Measurements from ENCODE around the gene ATP6AP1.
"Not testable (repeated sequence)": the region's sequence is repeated elsewhere in the genome, so short reads cannot be mapped to it uniquely, and the experiment has no call there.

Gene ATP6AP1, protein sequence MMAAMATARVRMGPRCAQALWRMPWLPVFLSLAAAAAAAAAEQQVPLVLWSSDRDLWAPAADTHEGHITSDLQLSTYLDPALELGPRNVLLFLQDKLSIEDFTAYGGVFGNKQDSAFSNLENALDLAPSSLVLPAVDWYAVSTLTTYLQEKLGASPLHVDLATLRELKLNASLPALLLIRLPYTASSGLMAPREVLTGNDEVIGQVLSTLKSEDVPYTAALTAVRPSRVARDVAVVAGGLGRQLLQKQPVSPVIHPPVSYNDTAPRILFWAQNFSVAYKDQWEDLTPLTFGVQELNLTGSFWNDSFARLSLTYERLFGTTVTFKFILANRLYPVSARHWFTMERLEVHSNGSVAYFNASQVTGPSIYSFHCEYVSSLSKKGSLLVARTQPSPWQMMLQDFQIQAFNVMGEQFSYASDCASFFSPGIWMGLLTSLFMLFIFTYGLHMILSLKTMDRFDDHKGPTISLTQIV

DNA sequence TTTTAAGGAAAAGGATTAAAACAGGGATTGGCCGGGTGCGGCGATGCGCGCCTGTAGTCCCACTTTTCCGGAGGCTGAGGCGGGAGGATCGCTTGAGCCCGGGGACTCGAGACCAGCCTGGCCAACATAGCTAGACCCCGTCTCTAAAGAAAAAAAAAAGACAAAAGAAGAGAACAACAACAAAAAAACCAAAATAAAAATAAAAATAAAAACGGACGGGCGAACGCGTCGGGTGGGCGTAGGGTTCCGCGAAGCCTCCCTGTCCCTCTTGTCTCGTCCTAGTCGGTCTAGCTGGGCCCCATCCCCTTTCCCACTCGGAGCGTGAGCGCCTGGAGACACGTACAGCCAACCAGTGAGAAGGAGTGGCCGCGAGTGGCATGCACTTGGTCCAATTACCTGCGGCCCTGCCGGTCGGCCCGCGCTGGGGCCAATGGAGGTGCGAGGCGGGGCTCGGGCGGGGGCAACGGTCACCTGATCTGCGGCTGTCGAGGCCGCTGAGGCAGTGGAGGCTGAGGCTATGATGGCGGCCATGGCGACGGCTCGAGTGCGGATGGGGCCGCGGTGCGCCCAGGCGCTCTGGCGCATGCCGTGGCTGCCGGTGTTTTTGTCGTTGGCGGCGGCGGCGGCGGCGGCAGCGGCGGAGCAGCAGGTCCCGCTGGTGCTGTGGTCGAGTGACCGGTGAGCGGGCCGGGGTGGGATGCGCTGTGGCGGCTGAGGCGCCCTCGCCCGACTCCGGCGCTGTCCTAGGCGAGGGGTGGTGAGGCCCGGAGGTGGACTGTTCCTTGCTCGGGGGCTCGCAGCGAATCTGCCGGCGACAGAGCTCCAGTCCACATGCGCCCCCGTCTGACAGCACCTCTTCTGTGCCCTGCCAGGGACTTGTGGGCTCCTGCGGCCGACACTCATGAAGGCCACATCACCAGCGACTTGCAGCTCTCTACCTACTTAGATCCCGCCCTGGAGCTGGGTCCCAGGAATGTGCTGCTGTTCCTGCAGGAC, at the start of gene ATP6AP1:
Gene ATP6AP1, plus strand, starts transcription at position 502 of the 996 bp plus-strand sequence. Its CDS starts 16 bp downstream, at position 518.
- peak; percentile 94 for DNase-seq (ENCODE audit: low spot score)

DNA sequence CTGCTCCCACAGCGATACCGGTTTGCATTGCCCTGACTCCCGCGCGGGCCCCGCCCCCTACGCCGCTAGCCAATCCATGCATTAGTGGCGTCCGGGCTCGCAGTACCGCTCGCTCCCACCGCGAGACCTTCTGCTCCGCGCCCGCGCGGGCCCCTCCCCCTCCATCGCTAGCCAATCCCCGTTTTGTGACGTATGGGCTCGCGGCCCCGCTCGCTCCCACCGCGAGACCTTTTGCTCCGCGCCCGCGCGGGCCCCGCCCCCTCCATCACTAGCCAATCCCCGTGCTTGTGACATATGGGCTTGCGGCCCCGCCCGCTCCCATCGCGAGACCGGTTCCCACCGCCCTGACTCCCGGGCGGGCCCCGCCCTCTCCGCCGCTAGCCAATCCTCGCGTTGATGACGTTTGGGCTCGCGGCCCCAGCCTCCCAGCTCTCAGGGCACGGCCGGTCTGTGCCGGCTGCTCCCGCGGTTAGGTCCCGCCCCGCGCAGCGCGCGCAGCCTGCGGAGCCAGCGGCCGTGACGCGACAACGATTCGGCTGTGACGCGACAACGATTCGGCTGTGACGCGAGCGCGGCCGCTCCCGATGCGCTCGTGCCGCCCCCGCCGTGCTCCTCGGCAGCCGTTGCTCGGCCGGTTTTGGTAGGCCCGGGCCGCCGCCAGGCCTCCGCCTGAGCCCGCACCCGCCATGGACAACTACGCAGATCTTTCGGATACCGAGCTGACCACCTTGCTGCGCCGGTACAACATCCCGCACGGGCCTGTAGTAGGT, 49.5 kb upstream of the ATP6AP1 start, which contains the start of gene EMD:
Gene EMD, plus strand, starts transcription at position 497 of the 770 bp plus-strand sequence. Its CDS starts 190 bp downstream, at position 687.
- DNase-seq (ENCODE audit: low spot score): peak; percentile 97

DNA sequence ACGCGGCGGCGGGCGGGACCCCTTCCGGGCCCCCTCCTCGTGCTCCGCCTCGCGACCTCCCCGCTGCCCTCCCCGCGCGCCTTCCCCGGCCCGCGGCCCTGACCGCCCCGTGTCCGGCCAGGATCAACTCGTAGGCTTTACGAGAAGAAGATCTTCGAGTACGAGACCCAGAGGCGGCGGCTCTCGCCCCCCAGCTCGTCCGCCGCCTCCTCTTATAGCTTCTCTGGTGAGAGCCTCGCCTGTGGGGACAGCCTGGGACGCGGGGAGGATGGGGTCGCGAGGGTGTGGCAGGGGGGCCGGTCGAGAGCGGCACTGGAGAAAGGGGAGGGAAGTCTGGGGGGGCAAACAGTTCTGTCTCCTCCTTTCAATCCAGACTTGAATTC, 48.9 kb upstream of the ATP6AP1 start:
- DNase-seq (ENCODE audit: low spot score): no peak

DNA sequence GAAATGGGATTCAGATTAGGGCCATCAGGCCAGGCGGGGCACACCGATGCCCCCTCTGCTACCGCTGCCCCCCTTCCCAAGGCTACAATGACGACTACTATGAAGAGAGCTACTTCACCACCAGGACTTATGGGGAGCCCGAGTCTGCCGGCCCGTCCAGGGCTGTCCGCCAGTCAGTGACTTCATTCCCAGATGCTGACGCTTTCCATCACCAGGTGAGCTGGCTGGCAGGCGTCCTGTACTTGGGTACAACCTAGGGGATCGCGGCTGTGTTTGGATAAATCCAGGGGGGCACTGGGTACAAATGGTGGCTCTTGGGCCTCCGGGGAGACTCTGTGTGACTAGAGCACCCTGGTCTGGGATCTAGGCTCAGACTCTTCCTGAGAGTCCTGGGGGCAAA, 48.3 kb upstream of the ATP6AP1 start:
- no peak for DNase-seq (ENCODE audit: low spot score)

DNA sequence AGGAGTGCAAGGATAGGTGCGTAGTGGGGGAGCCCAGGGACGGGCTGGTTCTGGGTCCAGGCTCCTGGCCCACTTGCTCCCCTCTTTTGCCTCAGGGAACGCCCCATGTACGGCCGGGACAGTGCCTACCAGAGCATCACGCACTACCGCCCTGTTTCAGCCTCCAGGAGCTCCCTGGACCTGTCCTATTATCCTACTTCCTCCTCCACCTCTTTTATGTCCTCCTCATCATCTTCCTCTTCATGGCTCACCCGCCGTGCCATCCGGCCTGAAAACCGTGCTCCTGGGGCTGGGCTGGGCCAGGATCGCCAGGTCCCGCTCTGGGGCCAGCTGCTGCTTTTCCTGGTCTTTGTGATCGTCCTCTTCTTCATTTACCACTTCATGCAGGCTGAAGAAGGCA, 47.7 kb upstream of the ATP6AP1 start:
- DNase-seq (ENCODE audit: low spot score): no peak

DNA sequence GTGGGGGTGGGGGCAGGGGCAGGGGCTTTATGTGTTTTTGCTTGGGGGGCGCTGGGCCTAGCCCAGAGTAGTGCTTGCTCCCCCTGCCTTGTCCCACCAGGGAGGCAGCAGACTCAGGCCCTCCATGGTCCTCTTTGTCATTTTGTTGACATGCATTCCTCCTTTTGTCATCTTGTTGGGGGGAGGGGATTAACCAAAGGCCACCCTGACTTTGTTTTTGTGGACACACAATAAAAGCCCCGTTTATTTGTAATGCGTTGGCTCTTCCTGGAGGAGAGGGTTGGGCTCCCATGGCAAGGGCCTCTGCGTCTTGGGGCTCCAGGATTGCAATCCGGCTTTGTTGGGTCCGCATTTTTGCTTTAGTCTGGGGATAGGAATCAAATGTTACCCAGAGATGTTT, 47.2 kb upstream of the ATP6AP1 start:
- DNase-seq (ENCODE audit: low spot score): no peak

DNA sequence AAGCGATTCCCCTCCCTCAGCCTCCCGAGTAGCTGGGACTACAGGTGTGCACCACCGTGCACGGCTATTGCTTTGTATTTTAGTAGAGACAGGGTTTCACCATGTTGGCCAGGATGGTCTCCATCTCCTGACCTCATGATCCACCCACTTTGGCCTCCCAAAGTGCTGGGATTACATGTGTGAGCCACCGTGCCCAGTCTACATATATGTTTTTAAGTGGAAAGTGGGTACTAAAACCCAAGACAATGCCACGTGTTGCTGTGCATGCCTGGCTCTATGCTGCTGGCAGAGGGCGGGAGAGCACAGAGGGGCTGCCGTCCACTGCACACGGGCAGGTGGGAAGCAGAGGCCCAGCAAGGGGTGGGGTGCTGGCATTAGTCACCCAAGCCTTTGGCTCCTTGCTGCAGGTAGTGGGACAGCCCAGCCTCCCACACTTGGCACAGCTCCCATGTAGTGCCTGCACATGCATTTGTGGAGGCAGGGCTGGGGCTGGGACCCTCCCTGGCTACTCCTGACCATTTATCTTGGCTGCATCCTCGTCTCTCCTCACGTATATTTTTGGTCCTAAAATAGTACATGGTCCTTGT, 45.9 kb upstream of the ATP6AP1 start:
- DNase-seq (ENCODE audit: low spot score): no peak

DNA sequence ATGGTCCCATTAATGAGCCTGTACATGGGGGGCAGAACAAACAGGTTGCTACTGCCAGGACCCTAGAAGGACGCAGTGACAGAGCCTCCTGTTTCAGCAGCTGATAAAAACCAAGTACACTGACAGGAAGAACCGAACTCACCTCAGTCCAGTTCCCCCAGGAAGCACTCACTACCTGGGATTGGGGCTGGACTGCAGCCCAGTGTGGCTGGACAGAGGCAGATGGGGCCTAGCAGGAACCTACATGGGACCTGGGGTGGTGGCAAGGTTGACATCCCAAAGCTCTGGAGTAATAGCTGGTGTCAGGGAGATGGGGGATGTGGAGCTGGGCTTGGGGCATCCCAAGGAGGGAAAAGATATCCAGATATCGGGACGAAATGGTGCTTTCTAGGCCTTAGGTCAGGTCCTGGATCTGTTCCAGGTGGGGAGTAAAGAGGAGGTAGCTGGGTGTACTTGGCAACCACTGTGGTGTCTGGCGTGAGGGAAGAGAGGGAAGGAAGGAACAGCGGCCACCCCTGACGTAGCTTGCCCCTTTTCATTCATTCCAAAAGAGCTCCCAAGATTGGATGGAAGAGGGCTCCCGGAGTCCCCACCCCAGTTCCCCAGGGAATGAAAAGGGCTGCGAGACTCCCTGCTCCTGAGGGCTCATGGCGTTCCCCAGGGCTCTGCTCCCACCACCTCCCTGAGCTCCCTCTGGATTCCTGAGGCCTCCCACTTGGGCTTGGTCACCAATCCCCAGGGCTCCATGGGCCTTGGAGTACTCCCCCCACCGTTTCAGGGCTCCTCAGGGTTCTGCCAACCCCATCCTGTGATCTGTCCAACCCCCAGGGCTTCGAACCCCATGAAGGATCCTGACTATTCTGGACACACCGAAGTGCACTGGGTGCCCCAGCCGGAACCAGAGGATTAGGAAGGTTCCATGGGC, 44.9 kb upstream of the ATP6AP1 start:
- no peak for DNase-seq (ENCODE audit: low spot score)

DNA sequence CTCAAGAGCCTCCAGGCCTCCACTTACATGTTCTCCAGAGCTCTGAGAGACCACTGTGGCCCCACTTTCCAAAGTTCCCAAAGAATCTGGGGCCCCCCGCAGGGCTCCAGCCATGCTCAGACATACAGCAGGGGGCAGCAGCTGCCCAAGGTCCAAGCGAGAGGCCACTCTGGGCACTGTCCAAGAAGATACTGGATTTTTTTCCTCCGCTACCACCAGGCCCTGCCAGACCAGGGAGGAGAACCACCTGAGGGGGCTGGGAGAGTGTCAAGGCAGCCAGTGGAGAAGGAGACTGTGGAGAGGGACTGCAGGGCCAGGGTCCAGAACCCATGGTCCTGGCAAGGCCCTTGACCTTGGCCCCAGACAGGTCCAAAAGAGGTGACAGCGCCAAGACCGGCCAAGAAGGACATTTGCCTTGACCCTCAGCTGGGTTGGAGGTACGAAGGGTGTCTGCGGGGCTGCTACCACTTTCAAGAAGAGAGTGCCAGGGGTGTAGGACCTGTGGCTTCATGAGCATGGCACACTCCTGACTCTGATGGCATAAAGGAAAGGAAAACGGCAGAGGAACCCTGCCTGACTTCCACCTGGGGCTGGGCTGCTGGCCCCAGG, 44.1 kb upstream of the ATP6AP1 start:
- DNase-seq (ENCODE audit: low spot score): no peak

DNA sequence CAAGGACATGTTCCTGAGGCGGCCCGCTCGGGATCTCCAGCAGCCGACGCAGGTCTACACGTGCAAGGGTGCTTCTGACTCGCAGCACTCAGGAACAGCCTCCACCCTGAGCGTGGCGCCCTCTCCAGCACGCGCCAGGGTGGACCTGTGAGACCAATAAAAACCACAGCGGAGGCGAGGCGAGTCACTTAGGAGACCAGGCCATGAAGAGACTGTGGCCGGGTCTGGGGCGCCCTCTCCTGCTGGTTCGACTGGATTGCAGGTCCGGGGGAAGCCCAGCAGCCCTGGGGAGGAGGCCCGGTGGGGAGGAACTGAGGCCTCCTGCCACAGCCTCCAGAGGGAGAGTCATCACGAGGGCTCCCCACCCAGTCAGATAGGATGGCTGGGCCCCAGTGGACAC, 40.4 kb upstream of the ATP6AP1 start:
- DNase-seq (ENCODE audit: low spot score): not testable (repeated sequence)

DNA sequence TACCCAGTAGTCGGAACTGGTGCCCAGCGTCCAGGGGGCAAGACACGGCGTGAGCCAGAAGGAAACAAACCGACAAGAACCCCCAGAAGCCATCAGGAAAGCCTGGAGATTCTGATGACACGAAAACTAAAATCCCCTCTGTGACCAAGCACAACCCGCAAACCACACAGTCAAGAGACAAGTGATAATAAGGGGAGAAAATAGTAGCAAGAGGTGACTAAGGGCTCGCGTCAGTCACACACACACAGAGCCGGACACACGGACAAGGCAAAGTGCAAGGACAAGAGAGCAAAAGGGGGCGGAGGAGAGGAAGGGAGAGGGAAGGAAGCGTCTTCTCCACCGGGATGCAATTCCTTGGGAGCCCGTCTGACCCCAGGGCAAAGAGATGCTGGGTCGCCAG, 39.8 kb upstream of the ATP6AP1 start:
- DNase-seq (ENCODE audit: low spot score): not testable (repeated sequence)

DNA sequence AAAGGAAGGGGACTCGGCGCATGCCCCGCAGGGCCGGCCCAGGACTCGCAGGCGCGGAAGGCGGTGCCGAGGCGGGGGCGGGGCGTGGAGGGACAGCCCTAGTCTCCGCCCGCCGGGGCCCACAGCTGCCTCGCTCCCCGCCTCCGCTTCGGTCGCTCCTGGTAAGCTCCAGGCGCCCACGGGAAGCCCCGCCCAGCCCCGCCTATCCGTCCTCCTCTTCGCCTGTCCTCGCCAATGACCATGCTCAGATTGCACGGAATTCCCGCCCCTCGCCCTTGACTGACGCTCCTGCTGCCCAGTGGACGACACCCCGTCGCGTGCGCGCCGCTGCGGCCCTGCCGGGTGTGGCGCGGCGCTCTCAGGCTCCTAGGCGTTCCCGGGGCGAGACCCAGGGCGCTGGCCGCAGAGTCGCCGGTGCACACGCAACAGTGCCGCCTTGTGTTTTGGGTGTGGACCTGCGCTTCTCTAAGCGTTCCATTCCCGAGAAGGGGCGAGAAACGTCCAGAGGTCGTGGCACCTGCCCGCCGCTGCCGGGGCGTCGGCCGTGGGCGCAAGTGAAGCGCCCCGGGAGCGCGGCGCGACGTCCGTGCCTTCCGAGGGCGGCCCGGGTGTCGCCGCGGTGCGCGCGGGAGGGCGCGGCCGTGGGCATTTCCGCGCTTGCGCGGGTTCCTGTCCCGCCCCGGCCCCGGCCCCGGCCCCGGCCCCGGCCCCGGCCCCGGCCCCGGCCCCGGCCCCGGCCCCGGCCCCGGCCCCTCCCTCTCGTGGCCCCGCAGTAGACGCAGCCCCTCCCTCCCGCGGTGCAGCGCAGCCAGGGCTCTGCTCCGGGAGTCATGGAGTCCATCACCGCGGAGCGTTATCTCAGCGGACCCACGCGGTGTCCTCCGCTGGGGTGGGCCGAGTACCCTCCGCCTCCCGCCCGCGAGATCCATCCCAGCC, 38.4 kb upstream of the ATP6AP1 start:
- DNase-seq (ENCODE audit: low spot score): not testable (repeated sequence)

DNA sequence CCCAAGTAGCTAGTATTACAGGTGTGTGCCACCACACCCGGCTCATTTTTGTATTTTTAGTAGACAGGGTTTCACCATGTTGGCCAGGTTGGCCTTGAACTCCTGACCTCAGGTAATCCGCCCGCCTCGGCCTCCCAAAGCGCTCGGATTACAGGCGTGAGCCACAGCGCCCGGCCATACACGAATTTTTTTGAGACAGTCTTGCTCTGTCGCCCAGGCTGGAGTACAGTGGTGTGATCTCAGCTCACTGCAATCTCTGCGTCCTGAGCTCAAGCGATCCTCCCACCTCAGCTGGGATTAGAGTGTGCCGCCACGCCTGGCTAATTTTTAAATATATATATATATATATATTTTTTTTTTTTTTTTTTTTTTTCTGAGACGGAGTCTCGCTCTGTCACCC, 32.1 kb upstream of the ATP6AP1 start:
- not testable (repeated sequence) for DNase-seq (ENCODE audit: low spot score)

DNA sequence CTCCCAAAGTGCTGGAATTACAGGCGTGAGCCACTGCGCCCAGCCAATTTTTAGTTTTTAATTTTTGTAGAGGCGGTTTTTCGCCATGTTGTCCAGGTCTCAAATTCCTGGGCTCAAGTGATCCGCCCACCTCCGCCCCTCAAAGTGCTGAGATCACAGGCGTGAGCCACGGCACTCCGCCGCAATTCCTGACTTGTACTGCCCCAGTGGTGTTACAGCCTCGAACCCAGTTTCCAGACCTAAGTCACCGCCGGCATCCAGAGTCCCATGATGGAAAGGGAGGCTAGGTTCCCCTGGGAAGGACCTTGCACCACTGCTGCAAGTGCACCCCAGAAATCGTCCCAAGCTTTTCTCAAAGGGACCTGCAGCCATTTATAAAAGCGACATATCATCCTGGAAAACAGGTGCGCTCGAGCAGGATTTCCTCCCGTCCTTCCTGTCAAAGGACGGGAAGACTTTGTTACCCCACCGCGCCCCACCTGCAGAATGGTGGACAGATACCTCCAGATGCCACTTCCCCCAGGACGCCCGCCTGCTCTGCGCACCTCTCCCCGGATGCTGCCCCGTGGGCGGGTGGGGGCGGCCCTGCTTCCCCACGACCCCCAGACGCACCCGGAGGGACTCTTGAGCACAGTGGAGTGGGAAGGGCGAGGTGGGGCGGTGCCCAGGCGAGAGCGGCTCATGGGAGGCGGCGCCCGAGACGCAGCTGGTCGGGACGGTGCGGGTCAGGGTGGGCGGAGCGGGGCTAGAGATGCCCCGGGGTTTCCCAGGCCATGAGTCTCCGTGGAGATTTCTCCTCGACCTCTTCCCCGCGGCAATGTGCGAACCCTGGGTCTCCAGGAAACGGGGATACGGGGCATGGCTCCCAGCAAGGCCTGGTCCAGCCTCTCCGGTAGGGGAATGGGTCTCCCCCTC, 31.2 kb upstream of the ATP6AP1 start:
- peak; percentile 51 for DNase-seq (ENCODE audit: low spot score)

DNA sequence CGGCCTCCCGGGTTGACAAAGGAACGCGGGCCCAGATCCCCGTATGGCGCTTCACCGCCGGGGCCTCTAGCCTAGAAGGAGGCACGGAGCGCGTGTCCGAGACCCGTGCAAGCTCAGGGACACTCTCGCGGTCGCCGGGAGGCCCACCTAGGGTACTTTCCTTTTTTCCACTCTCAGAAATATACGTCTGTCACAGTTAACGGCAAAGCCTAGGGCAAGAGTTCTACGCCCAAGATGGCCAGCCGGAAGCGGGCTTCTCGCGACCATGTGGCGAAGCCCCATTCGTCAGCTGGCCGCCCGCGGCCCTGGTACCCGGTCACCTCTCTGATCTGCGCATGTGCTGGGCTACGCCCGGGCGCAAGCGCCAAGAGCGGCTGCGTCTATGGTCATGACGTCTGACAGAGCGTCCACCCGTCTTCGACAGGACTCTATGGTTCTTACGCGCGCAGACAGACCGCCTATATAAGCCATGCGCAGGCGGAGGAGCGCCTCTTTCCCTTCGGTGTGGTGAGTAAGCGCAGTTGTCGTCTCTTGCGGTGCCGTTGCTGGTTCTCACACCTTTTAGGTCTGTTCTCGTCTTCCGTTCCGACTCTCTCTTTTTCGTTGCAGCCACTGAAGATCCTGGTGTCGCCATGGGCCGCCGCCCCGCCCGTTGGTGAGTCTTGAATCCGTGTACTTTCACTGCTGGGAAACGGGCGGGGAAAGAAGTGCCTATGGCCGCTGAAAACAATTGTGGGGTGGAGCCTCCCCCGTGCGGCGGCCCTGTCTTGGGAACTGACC, 30.4 kb upstream of the ATP6AP1 start, which contains the start of gene RPL10:
Gene RPL10, plus strand, starts transcription at position 490 of the 780 bp plus-strand sequence. Its CDS starts 143 bp downstream, at position 633.
- peak; percentile 96 for DNase-seq (ENCODE audit: low spot score)

DNA sequence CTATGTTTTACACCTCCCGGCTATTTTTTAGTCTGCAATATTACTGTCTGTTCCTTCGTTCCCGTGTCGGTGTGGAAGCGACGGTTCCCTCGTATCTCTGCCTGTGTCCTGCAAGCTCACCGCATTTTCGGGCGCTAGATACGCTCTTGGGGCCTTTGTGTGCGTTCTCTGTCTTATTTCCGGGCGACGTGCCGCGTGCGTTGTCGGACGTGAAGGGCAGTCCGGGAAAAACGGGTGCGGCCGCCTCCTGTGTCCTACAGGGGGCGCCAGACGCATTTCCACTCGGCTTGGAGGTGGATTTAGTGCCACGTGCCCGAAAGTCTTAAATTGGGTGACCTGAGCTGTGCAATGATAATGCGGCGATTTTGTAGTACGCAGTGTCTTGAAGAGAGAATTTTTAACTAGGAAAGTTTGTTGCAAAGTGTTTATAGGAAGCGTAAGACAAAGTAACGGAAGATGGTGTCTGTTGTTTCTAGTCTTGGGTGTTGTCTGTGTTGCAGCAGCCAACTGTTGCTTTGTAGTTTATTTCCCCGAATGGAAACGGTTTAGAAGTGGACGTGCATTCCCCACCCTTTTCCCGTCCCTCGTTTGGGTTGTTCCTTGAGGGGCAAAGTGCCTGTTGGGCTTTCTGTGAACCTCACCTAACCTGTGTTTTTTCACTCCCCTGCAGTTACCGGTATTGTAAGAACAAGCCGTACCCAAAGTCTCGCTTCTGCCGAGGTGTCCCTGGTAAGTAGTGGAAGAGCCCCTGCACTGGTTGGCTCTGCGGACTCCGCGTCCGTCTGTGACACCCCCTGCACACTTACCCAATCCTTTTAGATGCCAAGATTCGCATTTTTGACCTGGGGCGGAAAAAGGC, 29.6 kb upstream of the ATP6AP1 start:
- DNase-seq (ENCODE audit: low spot score): peak; percentile 84

Data from Ammon's horn (tissue), 1 donor.